Activated CD4-positive, alpha-beta T cell treated with anti-CD3 and anti-CD28 coated beads, Interleukin-2, amount 50 U/mL, for 24 hours (primary cell): ENCODE measurements around the gene SPATA31D3.
"Not testable (repeated sequence)": the region's sequence is repeated elsewhere in the genome, so short reads cannot be mapped to it uniquely, and the experiment has no call there.

Source experiments
- DNase-seq, 2 donors: peaks; one replicate each; pipeline ENCODE4 v3.0.0-alpha.2; 2020; ENCODE audit warnings: low read depth in 1 of 2, low spot score in 1 of 2

The SPATA31D3 gene

GRCh38 chr9:81976351-81976750 lies 33.1 kb downstream of the SPATA31D3 start:
- no peak for DNase-seq

GRCh38 chr9:81979196-81979595 lies 35.9 kb downstream of the SPATA31D3 start:
- no peak for DNase-seq

GRCh38 chr9:81980568-81980967 lies 37.3 kb downstream of the SPATA31D3 start:
- DNase-seq: no peak

GRCh38 chr9:81981883-81982282 lies 38.6 kb downstream of the SPATA31D3 start:
- no peak for DNase-seq

GRCh38 chr9:81984928-81985327 lies 41.6 kb downstream of the SPATA31D3 start:
- DNase-seq: no peak

GRCh38 chr9:81986051-81986450 lies 42.8 kb downstream of the SPATA31D3 start:
- no peak for DNase-seq

- not testable (repeated sequence) for DNase-seq
These were observed 45.2 kb downstream of the SPATA31D3 start, which contains the start of gene SPATA31D1 for GRCh38 chr9:81988472-81988871. Gene SPATA31D1 (plus strand): TSS chr9:81988772. CDS start chr9:81988819, 47 bp downstream.

GRCh38 chr9:81989700-81990099 lies 46.4 kb downstream of the SPATA31D3 start:
- no peak for DNase-seq

- DNase-seq: no peak
These were observed 50.4 kb downstream of the SPATA31D3 start for GRCh38 chr9:81993656-81994055.
